T-helper 2 cell (primary cell): ENCODE data around the gene TTC31.
"Not testable (repeated sequence)": the region's sequence is repeated elsewhere in the genome, so short reads cannot be mapped to it uniquely, and the experiment has no call there.

Experiments
- DNase-seq, 5 experiments: peaks; one replicate each; pipeline versions ENCODE4 v3.0.0 to v3.0.0-alpha.2; 2012 to 2022

The TTC31 gene

GRCh38 chr2:74457549-74458131 is 25.2 kb upstream of the TTC31 start:
- peak; percentile 56 to 93 (median 74) for DNase-seq

- peak; percentile 90 to 100 (median 98) for DNase-seq
Observed at GRCh38 chr2:74458132-74458937, 24.5 kb upstream of the TTC31 start, which contains the start of gene WBP1. Gene WBP1, plus strand, starts transcription at chr2:74458438. Its CDS starts 165 bp downstream, at chr2:74458603.

GRCh38 chr2:74458938-74459363 is 23.9 kb upstream of the TTC31 start:
- peak in 1 of 5 experiments; percentile 49 for DNase-seq

GRCh38 chr2:74459503-74460118 is 23.3 kb upstream of the TTC31 start:
- DNase-seq, result not testable (repeated sequence)

- not testable (repeated sequence) for DNase-seq
Observed at GRCh38 chr2:74460187-74460586, 22.7 kb upstream of the TTC31 start.

- DNase-seq, result no peak
Observed at GRCh38 chr2:74461187-74462053, 21.5 kb upstream of the TTC31 start.

- DNase-seq, result no peak
Observed at GRCh38 chr2:74462054-74462785, 20.7 kb upstream of the TTC31 start.

GRCh38 chr2:74462786-74463105 is 20.1 kb upstream of the TTC31 start:
- DNase-seq, result no peak

- DNase-seq, result no peak
Observed at GRCh38 chr2:74464406-74464805, 18.5 kb upstream of the TTC31 start.

- not testable (repeated sequence) for DNase-seq
Observed at GRCh38 chr2:74470742-74471141, 12.1 kb upstream of the TTC31 start.

GRCh38 chr2:74471332-74472065 is 11.4 kb upstream of the TTC31 start:
- DNase-seq, result no peak

- peak; percentile 92 to 98 (median 94) for DNase-seq
Observed at GRCh38 chr2:74472086-74472944, 10.6 kb upstream of the TTC31 start, which contains the start of gene MRPL53. Gene MRPL53, minus strand, starts transcription at chr2:74472680. Its CDS starts 20 bp downstream, at chr2:74472660.

GRCh38 chr2:74472945-74473258 is 10.0 kb upstream of the TTC31 start:
- no peak for DNase-seq

GRCh38 chr2:74474481-74474880 is 8.4 kb upstream of the TTC31 start:
- DNase-seq, result no peak

GRCh38 chr2:74474899-74475298 is 8.0 kb upstream of the TTC31 start:
- DNase-seq, result no peak

GRCh38 chr2:74481431-74481830 is 1.4 kb upstream of the TTC31 start:
- no peak for DNase-seq

GRCh38 chr2:74481961-74482800 is 700 bp upstream of the TTC31 start:
- peak in 3 of 5 experiments; percentile 41 to 72 (median 46) for DNase-seq

GRCh38 chr2:74483675-74484164 is 839 bp downstream of the TTC31 start:
- DNase-seq, result not testable (repeated sequence)

- DNase-seq, result no peak
Observed at GRCh38 chr2:74486141-74486540, 3.3 kb downstream of the TTC31 start.
